22Rv1 (cell line): ENCODE data around the gene SLC6A6.

Source experiments
- ZFX ChIP-seq: fragments of 450-650 bp; IDR thresholded peaks from 2 replicates; pipeline ENCODE4 v1.6.1; 2017; ENCODE audit warnings: antibody characterized with exemption, borderline replicate concordance
- TF ChIP-seq, protein P1 (sequence below): fragments of 450-650 bp; IDR thresholded peaks from 2 replicates; pipeline ENCODE4 v1.5.1; 2017; ENCODE audit warnings: mild to moderate bottlenecking

DNA sequence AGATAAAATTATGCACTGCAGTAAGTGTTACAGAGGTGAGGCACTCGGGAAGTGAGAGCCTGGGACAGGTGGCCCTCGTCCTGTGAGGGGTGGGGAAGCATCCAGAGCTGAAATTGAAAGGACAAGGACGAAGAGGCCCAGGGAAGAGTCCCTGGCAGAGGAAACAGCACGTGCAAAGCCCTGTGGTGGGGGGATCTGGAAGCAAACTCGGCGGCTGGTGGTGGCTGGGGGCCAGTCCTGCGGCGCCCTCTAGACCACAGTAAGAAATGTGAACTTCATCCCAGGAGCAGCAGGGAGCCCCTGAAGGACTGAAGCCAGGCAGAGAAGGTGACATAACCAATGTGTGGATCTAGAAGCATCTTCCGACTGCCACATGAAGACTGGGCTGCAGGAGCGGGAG, 94.9 kb downstream of the SLC6A6 start:
- TF ChIP-seq, protein P1, sequence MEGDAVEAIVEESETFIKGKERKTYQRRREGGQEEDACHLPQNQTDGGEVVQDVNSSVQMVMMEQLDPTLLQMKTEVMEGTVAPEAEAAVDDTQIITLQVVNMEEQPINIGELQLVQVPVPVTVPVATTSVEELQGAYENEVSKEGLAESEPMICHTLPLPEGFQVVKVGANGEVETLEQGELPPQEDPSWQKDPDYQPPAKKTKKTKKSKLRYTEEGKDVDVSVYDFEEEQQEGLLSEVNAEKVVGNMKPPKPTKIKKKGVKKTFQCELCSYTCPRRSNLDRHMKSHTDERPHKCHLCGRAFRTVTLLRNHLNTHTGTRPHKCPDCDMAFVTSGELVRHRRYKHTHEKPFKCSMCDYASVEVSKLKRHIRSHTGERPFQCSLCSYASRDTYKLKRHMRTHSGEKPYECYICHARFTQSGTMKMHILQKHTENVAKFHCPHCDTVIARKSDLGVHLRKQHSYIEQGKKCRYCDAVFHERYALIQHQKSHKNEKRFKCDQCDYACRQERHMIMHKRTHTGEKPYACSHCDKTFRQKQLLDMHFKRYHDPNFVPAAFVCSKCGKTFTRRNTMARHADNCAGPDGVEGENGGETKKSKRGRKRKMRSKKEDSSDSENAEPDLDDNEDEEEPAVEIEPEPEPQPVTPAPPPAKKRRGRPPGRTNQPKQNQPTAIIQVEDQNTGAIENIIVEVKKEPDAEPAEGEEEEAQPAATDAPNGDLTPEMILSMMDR: no peak
- TF ChIP-seq ZFX: no peak
